NOMO-1 (cell line): ENCODE results near the gene PINLYP.
"Not testable (repeated sequence)": the region's sequence is repeated elsewhere in the genome, so short reads cannot be mapped to it uniquely, and the experiment has no call there.

Source experiments
- DNase-seq, 2 experiments: peaks; one replicate each; lab custom pipeline; 2025; ENCODE audit not compliant: unreplicated experiment in 2 of 2; lab: John Stamatoyannopoulos, UW

Gene PINLYP

GRCh38 chr19:43578787-43579186 is 3.2 kb downstream of the PINLYP start:
- DNase-seq, result no peak

GRCh38 chr19:43581467-43581866 is 5.9 kb downstream of the PINLYP start:
- no peak for DNase-seq

- DNase-seq, result no peak
These were observed 6.9 kb downstream of the PINLYP start for GRCh38 chr19:43582495-43582894.

GRCh38 chr19:43584484-43584883 is 8.9 kb downstream of the PINLYP start:
- no peak for DNase-seq

GRCh38 chr19:43586346-43586745 is 10.7 kb downstream of the PINLYP start:
- no peak for DNase-seq

GRCh38 chr19:43587029-43587428 is 11.4 kb downstream of the PINLYP start:
- not testable (repeated sequence) for DNase-seq

- no peak for DNase-seq
These were observed 13.7 kb downstream of the PINLYP start for GRCh38 chr19:43589277-43589676.

GRCh38 chr19:43589678-43590077 is 14.1 kb downstream of the PINLYP start:
- no peak for DNase-seq

- DNase-seq, result no peak
These were observed 16.5 kb downstream of the PINLYP start for GRCh38 chr19:43591904-43592772.

- DNase-seq, result no peak
These were observed 17.3 kb downstream of the PINLYP start for GRCh38 chr19:43592800-43593350.

GRCh38 chr19:43594081-43594697 is 18.6 kb downstream of the PINLYP start:
- no peak for DNase-seq

- peak; percentile 65 to 73 for DNase-seq
These were observed 19.4 kb downstream of the PINLYP start for GRCh38 chr19:43594710-43595604.

GRCh38 chr19:43595605-43595998 is 20.0 kb downstream of the PINLYP start:
- DNase-seq, result no peak

GRCh38 chr19:43595999-43596841 is 20.6 kb downstream of the PINLYP start, which contains the start of the genes IRGQ and ZNF576:
Gene IRGQ, minus strand, starts transcription at chr19:43596134. Its CDS starts 796 bp downstream, at chr19:43595338.
Gene ZNF576, plus strand, starts transcription at chr19:43596595. Its CDS starts 514 bp downstream, at chr19:43597109.
- peak; percentile 98 to 99 for DNase-seq

GRCh38 chr19:43596842-43597461 is 21.4 kb downstream of the PINLYP start:
- peak in 1 of 2 experiments; percentile 18 for DNase-seq

GRCh38 chr19:43597876-43598275 is 22.3 kb downstream of the PINLYP start:
- peak in 1 of 2 experiments; percentile 17 for DNase-seq

GRCh38 chr19:43598445-43599240 is 23.0 kb downstream of the PINLYP start:
- no peak for DNase-seq

GRCh38 chr19:43599635-43600295 is 24.2 kb downstream of the PINLYP start:
- no peak for DNase-seq
